H1 (cell line): Measurements from ENCODE around the gene HSF5. TPM values are rescaled to one million over a fixed set of nuclear protein-coding genes. Genes with fewer than 3 reads are reported as not detected.

Experiments used
- CTCF ChIA-PET: fragments of 300-600 bp; sonication (Branson Sonifier 250); formaldehyde crosslinking; loops from one replicate; lab custom pipeline; 2021; ENCODE audit not compliant: partially characterized antibody; lab: Charles Lee
- POLR2A ChIA-PET: fragments of 300-600 bp; sonication (Branson Sonifier 250); formaldehyde crosslinking; loops from one replicate; lab custom pipeline; 2021; ENCODE audit warnings: inconsistent platforms; ENCODE audit not compliant: partially characterized antibody; lab: Charles Lee
- DNase-seq, 2 experiments: peaks; one replicate each; pipeline versions ENCODE4 v3.0.0 to v3.0.0-alpha.2; 2010 to 2022; ENCODE audit warnings: low spot score in 2 of 2, low read depth in 1 of 2, mixed read lengths in 1 of 2
- FAIRE-seq: peaks from 2 replicates; lab custom pipeline; 2011; peaks lifted over from hg19 to GRCh38; lab: Jason Lieb, UNC
- H2AFZ ChIP-seq: 2 replicates; pipeline ENCODE4 v1.8.1; 2012; ENCODE audit warnings: low read length, inconsistent platforms
- H2AK5ac ChIP-seq: 2 replicates; pipeline ENCODE4 v1.6.1; 2013; ENCODE audit warnings: low read depth, low read length
- H2BK120ac ChIP-seq: replicated peaks from 2 replicates; pipeline ENCODE3; 2013; ENCODE audit warnings: low read depth, low read length, inconsistent platforms
- H2BK12ac ChIP-seq: 2 replicates; pipeline ENCODE4 v1.6.1; 2013; ENCODE audit warnings: low read depth, low read length
- H2BK15ac ChIP-seq: 2 replicates; pipeline ENCODE4 v1.6.1; 2013; ENCODE audit warnings: low read length
- H2BK20ac ChIP-seq: 2 replicates; pipeline ENCODE4 v1.6.1; 2013; ENCODE audit warnings: low read length
- H2BK5ac ChIP-seq: 2 replicates; pipeline ENCODE4 v1.6.1; 2013; ENCODE audit warnings: low read depth, low read length
- H3K14ac ChIP-seq: 2 replicates; pipeline ENCODE4 v1.6.1; 2013; ENCODE audit warnings: inconsistent platforms; ENCODE audit not compliant: insufficient read length
- H3K18ac ChIP-seq: 2 replicates; pipeline ENCODE4 v1.6.1; 2013; ENCODE audit warnings: low read length; ENCODE audit errors: extremely low read depth
- H3K23ac ChIP-seq: 2 replicates; pipeline ENCODE4 v1.6.1; 2013; ENCODE audit warnings: inconsistent platforms; ENCODE audit not compliant: insufficient read length
- H3K23me2 ChIP-seq: 2 replicates; pipeline ENCODE4 v1.6.1; 2013; ENCODE audit warnings: low read depth, low read length
- H3K27ac ChIP-seq: 2 replicates; pipeline ENCODE4 v1.6.1; 2011; ENCODE audit warnings: low read depth, low read length, inconsistent platforms
- H3K27me3 ChIP-seq, 4 experiments: replicated peaks in 1 of 4; 1 replicate in 1 of 4; 2 replicates in 3 of 4; pipeline versions ENCODE4 v1.6.1 to v1.8.1; 2011 to 2013; ENCODE audit warnings: low read length in 3 of 4, mild to moderate bottlenecking in 3 of 4, inconsistent platforms in 2 of 4, mixed read lengths in 2 of 4, moderate library complexity in 1 of 4; ENCODE audit not compliant: control insufficient read depth in 3 of 4, insufficient read depth in 3 of 4; ENCODE audit errors: extremely low read depth in 1 of 4
- H3K36me3 ChIP-seq, 4 experiments: 2 replicates each; pipeline versions ENCODE4 v1.6.1 to v1.8.1; 2011 to 2013; ENCODE audit warnings: mild to moderate bottlenecking in 4 of 4, low read length in 3 of 4, moderate library complexity in 2 of 4, control low read depth in 1 of 4, inconsistent platforms in 1 of 4; ENCODE audit not compliant: insufficient read depth in 4 of 4, control insufficient read depth in 2 of 4
- H3K4ac ChIP-seq: replicated peaks from 2 replicates; pipeline ENCODE3; 2013; ENCODE audit warnings: low read length, low read depth, mixed read lengths, inconsistent platforms; ENCODE audit not compliant: insufficient read length
- H3K4me1 ChIP-seq, 4 experiments: replicated peaks in 1 of 4; 1 replicate in 1 of 4; 2 replicates in 3 of 4; pipeline versions ENCODE4 v1.6.1 to v1.8.1; 2011 to 2013; ENCODE audit warnings: low read length in 3 of 4, inconsistent platforms in 2 of 4, mixed read lengths in 1 of 4; ENCODE audit not compliant: insufficient read depth in 4 of 4, control insufficient read depth in 3 of 4
- H3K4me2 ChIP-seq, 2 experiments: 2 replicates each; pipeline versions ENCODE4 v1.6.1 to v1.8.1; 2011 to 2013; ENCODE audit warnings: low read depth in 2 of 2, low read length in 2 of 2, control low read depth in 1 of 2, inconsistent platforms in 1 of 2, mild to moderate bottlenecking in 1 of 2; ENCODE audit not compliant: insufficient read depth in 1 of 2
- H3K4me3 ChIP-seq, 4 experiments: fragments of 200-600, 300-600 bp in 1 of 4; sonication (generic), shearing (Covaris generic), sonication (Bioruptor Twin) in 1 of 4; 2 replicates each; pipeline versions ENCODE4 v1.5.1 to v1.8.1; 2011 to 2016; ENCODE audit warnings: low read length in 4 of 4, low read depth in 3 of 4, control low read depth in 2 of 4, inconsistent platforms in 2 of 4, mild to moderate bottlenecking in 2 of 4, mixed read lengths in 1 of 4, moderate library complexity in 1 of 4; ENCODE audit not compliant: insufficient read depth in 2 of 4; ENCODE audit errors: extremely low read depth in 1 of 4
- H3K56ac ChIP-seq: replicated peaks from 2 replicates; pipeline ENCODE3; 2013; ENCODE audit warnings: low read depth, mild to moderate bottlenecking, mixed read lengths, low read length, inconsistent platforms; ENCODE audit not compliant: insufficient read length
- H3K79me1 ChIP-seq: 2 replicates; pipeline ENCODE4 v1.6.1; 2013; ENCODE audit warnings: low read depth, low read length, control low read depth
- H3K79me2 ChIP-seq, 2 experiments: 2 replicates each; pipeline versions ENCODE4 v1.6.1 to v1.8.1; 2012 to 2013; ENCODE audit warnings: low read length in 2 of 2, mild to moderate bottlenecking in 2 of 2, inconsistent platforms in 1 of 2; ENCODE audit not compliant: insufficient read depth in 2 of 2, control insufficient read depth in 1 of 2
- H3K9ac ChIP-seq, 4 experiments: replicated peaks in 1 of 4; 1 replicate in 1 of 4; 2 replicates in 3 of 4; pipeline versions ENCODE4 v1.6.1 to v1.8.1; 2011 to 2013; ENCODE audit warnings: low read depth in 3 of 4, low read length in 3 of 4, control low read depth in 2 of 4, mild to moderate bottlenecking in 2 of 4, moderate library complexity in 2 of 4, inconsistent platforms in 1 of 4; ENCODE audit errors: extremely low read depth in 1 of 4
- H3K9me3 ChIP-seq, 2 experiments: 2 replicates each; pipeline versions ENCODE4 v1.6.1 to v1.8.1; 2012 to 2013; ENCODE audit warnings: mild to moderate bottlenecking in 2 of 2, moderate library complexity in 2 of 2, control low read depth in 1 of 2, inconsistent platforms in 1 of 2, low read depth in 1 of 2, low read length in 1 of 2, mixed read lengths in 1 of 2; ENCODE audit not compliant: insufficient read depth in 2 of 2
- H4K20me1 ChIP-seq, 2 experiments: replicated peaks in 1 of 2; 2 replicates each; pipeline versions ENCODE3 to v1.8.1; 2011 to 2013; ENCODE audit warnings: inconsistent platforms in 2 of 2, low read length in 2 of 2, mild to moderate bottlenecking in 1 of 2; ENCODE audit not compliant: insufficient read depth in 2 of 2, control insufficient read depth in 1 of 2
- H4K5ac ChIP-seq: 2 replicates; pipeline ENCODE4 v1.6.1; 2013; ENCODE audit warnings: low read length, low read depth, mixed read lengths, inconsistent platforms; ENCODE audit not compliant: insufficient read length
- H4K8ac ChIP-seq: 2 replicates; pipeline ENCODE4 v1.8.0; 2013; ENCODE audit warnings: mild to moderate bottlenecking, moderate library complexity, low read length, inconsistent platforms; ENCODE audit not compliant: insufficient read depth; ENCODE audit errors: extremely low read depth
- H4K91ac ChIP-seq: replicated peaks from 2 replicates; pipeline ENCODE3; 2013; ENCODE audit warnings: low read length, mixed read lengths, inconsistent platforms; ENCODE audit not compliant: insufficient read length
- BACH1 ChIP-seq: IDR thresholded peaks from 2 replicates; pipeline ENCODE4 v1.6.1; 2012; ENCODE audit warnings: low read length, improper control_type of control experiment
- CREB1 ChIP-seq: IDR thresholded peaks from 2 replicates; pipeline ENCODE4 v1.6.1; 2012; ENCODE audit warnings: inconsistent platforms
- KDM4A ChIP-seq: IDR thresholded peaks from one replicate; pipeline ENCODE4 v1.7.1; 2012; ENCODE audit warnings: low read depth, mild to moderate bottlenecking, moderate library complexity, low read length, inconsistent platforms; ENCODE audit not compliant: severe bottlenecking
- MAFK ChIP-seq: IDR thresholded peaks from 2 replicates; pipeline ENCODE4 v1.6.1; 2012; ENCODE audit warnings: low read depth, mild to moderate bottlenecking, improper control_type of control experiment, low read length
- PHF8 ChIP-seq: fragments of 200-600 bp; sonication (generic); conservative IDR thresholded peaks from 2 replicates; pipeline ENCODE4 v1.7.1; 2012; ENCODE audit warnings: low read depth, mild to moderate bottlenecking, inconsistent platforms, low read length, moderate library complexity
- TEAD4 ChIP-seq: IDR thresholded peaks from 2 replicates; pipeline ENCODE4 v1.6.1; 2012; ENCODE audit warnings: low read depth, low read length, inconsistent platforms, mixed read lengths
- WGBS, 2 experiments: shearing (Covaris generic) in 1 of 2; methylation state at CpG; one replicate each; pipeline versions ENCODE4 v1.1.6 to v1.1.7; 2013 to 2015; ENCODE audit warnings: low lambda C conversion rate in 2 of 2, mixed read lengths in 2 of 2, inconsistent platforms in 1 of 2, low coverage in 1 of 2, missing lambda C conversion rate in 1 of 2; ENCODE audit not compliant: insufficient replicate concordance in 2 of 2, insufficient coverage in 1 of 2, insufficient read length in 1 of 2; ENCODE audit errors: extremely low coverage in 1 of 2, missing lambda C conversion rate in 1 of 2; 5-methylcytosine and 5-hydroxymethylcytosine counted together
- polyA plus RNA-seq, 7 experiments: library from polyadenylated mRNA; depleted of rRNA in 3 of 7; stranded (reverse) in 5 of 7; unstranded in 2 of 7; fragments of >200 nt in 5 of 7; fragments of 200-250 nt in 2 of 7; gene quantifications; 1 replicate in 5 of 7; 2 replicates in 1 of 7; 4 replicates in 1 of 7; pipeline versions ENCODE4 v1.2.1 to v1.2.3, GENCODE V29; 2011 to 2013; ENCODE audit warnings: missing spikeins in 2 of 7, mixed read lengths in 2 of 7
- total RNA-seq: library from RNA; stranded (reverse); fragmentation: NEBNext Ultra II Directional; extraction: Animal tissue kit (Norgen Biotek cat#: 25700); gene quantifications from 2 replicates; pipeline ENCODE4 v1.2.1, GENCODE V29; 2021

The HSF5 gene
- total and polyA plus RNA-seq, 2 of the 8 experiments (the other 6 are each of a cell fraction or from before 2014, with no cell fraction given), result not detected

GRCh38 chr17:58436805-58437239, 51.4 kb downstream of the HSF5 start:
- no peak for TF ChIP-seq MAFK
- no peak for TF ChIP-seq CREB1
- TF ChIP-seq PHF8, result no peak
- no peak for TF ChIP-seq TEAD4
- no peak for TF ChIP-seq BACH1
- no peak for TF ChIP-seq KDM4A
- H3K4ac ChIP-seq, result no peak overlapping the region
- CTCF ChIA-PET, result interaction anchor here (0.6 to 4.9 kb wide), 5 partner anchors 9 to 119 kb away, joined by 3 to 21 read pairs (median 4); partner anchors contain the start of gene RNF43
- H2BK120ac ChIP-seq, result no peak overlapping the region
- DNase-seq (no peak), FAIRE-seq (no peak)
- no peak overlapping the region for H3K27ac ChIP-seq
- no peaks in the 10 kb centered on the region for H3K36me3 ChIP-seq
- H2BK15ac ChIP-seq, result no peak overlapping the region
- no peaks in the 10 kb centered on the region for H3K79me2 ChIP-seq
- H3K14ac ChIP-seq, result no peak overlapping the region
- peak overlapping the region; percentile 61; the same call in 1 of the 2 replicates for H2AFZ ChIP-seq
- H3K56ac ChIP-seq, result no peak overlapping the region
- no peak overlapping the region for H4K8ac ChIP-seq
- 79% methylated on average over 5 of the region's 5 CpGs; no CpG with 5 or more reads in 1 of the 2 experiments for WGBS, 2 experiments
- no peak overlapping the region for H3K23ac ChIP-seq
- no peaks in the 10 kb centered on the region for H3K23me2 ChIP-seq
- no peak overlapping the region for H4K5ac ChIP-seq
- no peak overlapping the region for H3K4me2 ChIP-seq
- H3K18ac ChIP-seq, result no peak overlapping the region
- no peaks in the 10 kb centered on the region; a peak in 1 of 7 replicates for H3K4me1 ChIP-seq
- no peak overlapping the region for H2AK5ac ChIP-seq
- POLR2A ChIA-PET, result no interaction called here
- H3K27me3 ChIP-seq, result peaks cover 0 to 2% (median 0%) of the 10 kb centered on the region in 4 experiments; a peak in 1 of 7 replicates
- no peaks in the 10 kb centered on the region for H4K20me1 ChIP-seq
- H2BK5ac ChIP-seq, result no peak overlapping the region
- no peak overlapping the region for H2BK12ac ChIP-seq
- no peak overlapping the region for H3K4me3 ChIP-seq
- H3K79me1 ChIP-seq, result no peaks in the 10 kb centered on the region
- no peak overlapping the region for H3K9ac ChIP-seq
- no peak overlapping the region for H4K91ac ChIP-seq
- no peak overlapping the region for H2BK20ac ChIP-seq
- no peaks in the 10 kb centered on the region for H3K9me3 ChIP-seq
